ENCODE measurements around the gene TMEM40.
A peak's percentile ranks its signal among the peaks of the same experiment; 100 is the strongest.
"Not testable (repeated sequence)": the region's sequence is repeated elsewhere in the genome, so short reads cannot be mapped to it uniquely, and the experiment has no call there.

Gene TMEM40

GRCh38 chr3:12716605-12717151 lies 42.4 kb downstream of the TMEM40 start:
- no peak for DNase-seq

- no peak for DNase-seq
Observed at GRCh38 chr3:12714278-12714677, 44.8 kb downstream of the TMEM40 start.

- no peak for DNase-seq
Observed at GRCh38 chr3:12710062-12710461, 49.0 kb downstream of the TMEM40 start.

- no peak for DNase-seq
Observed at GRCh38 chr3:12709334-12709733, 49.7 kb downstream of the TMEM40 start.

GRCh38 chr3:12708584-12709192 lies 50.4 kb downstream of the TMEM40 start:
- DNase-seq, result no peak

GRCh38 chr3:12707449-12707848 lies 51.6 kb downstream of the TMEM40 start:
- DNase-seq, result no peak

- DNase-seq, result peak; percentile 83 to 84
Observed at GRCh38 chr3:12706504-12707253, 52.4 kb downstream of the TMEM40 start.

GRCh38 chr3:12705981-12706380 lies 53.1 kb downstream of the TMEM40 start:
- DNase-seq, result no peak

- DNase-seq, result no peak
Observed at GRCh38 chr3:12705374-12705926, 53.6 kb downstream of the TMEM40 start.

- DNase-seq, result no peak
Observed at GRCh38 chr3:12702501-12702900, 56.6 kb downstream of the TMEM40 start.

- not testable (repeated sequence) for DNase-seq
Observed at GRCh38 chr3:12701601-12702000, 57.5 kb downstream of the TMEM40 start.

- no peak for DNase-seq
Observed at GRCh38 chr3:12700800-12701199, 58.3 kb downstream of the TMEM40 start.

- no peak for DNase-seq
Observed at GRCh38 chr3:12695916-12696315, 63.1 kb downstream of the TMEM40 start.

- no peak for DNase-seq
Observed at GRCh38 chr3:12695112-12695511, 63.9 kb downstream of the TMEM40 start.

- no peak for DNase-seq
Observed at GRCh38 chr3:12692444-12692843, 66.6 kb downstream of the TMEM40 start.

GRCh38 chr3:12689997-12690711 lies 68.9 kb downstream of the TMEM40 start:
- no peak for DNase-seq

GRCh38 chr3:12687948-12688347 lies 71.1 kb downstream of the TMEM40 start:
- no peak for DNase-seq

- no peak for DNase-seq
Observed at GRCh38 chr3:12686096-12686495, 73.0 kb downstream of the TMEM40 start.

All from inflammatory macrophage (primary cell).